ENCODE results near the gene HMGN5.

Gene HMGN5

GRCh38 chrX:81201671-81202455 lies at the start of gene HMGN5, which contains the start of gene SH3BGRL:
TSS of gene HMGN5 (minus strand) at chrX:81201913. CDS start at chrX:81121549, 80,364 bp downstream.
TSS of gene SH3BGRL (plus strand) at chrX:81202102. CDS start at chrX:81202201, 99 bp downstream.
- DNase-seq, result peak; percentile 48 to 61

GRCh38 chrX:81241753-81242152 lies 40.0 kb upstream of the HMGN5 start:
- no peak for DNase-seq

- no peak for DNase-seq
Observed at GRCh38 chrX:81240701-81241331, 39.1 kb upstream of the HMGN5 start.

- DNase-seq, result no peak
Observed at GRCh38 chrX:81238166-81238565, 36.5 kb upstream of the HMGN5 start.

- DNase-seq, result no peak
Observed at GRCh38 chrX:81237516-81237915, 35.8 kb upstream of the HMGN5 start.

- DNase-seq, result no peak
Observed at GRCh38 chrX:81232218-81232617, 30.5 kb upstream of the HMGN5 start.

GRCh38 chrX:81231476-81231875 lies 29.8 kb upstream of the HMGN5 start:
- DNase-seq, result no peak

GRCh38 chrX:81229901-81230300 lies 28.2 kb upstream of the HMGN5 start:
- no peak for DNase-seq

- DNase-seq, result no peak
Observed at GRCh38 chrX:81229229-81229628, 27.5 kb upstream of the HMGN5 start.

- DNase-seq, result no peak
Observed at GRCh38 chrX:81215685-81216084, 14.0 kb upstream of the HMGN5 start.

GRCh38 chrX:81208916-81209315 lies 7.2 kb upstream of the HMGN5 start:
- DNase-seq, result no peak

GRCh38 chrX:81206476-81206875 lies 4.8 kb upstream of the HMGN5 start:
- no peak for DNase-seq

GRCh38 chrX:81205551-81205950 lies 3.8 kb upstream of the HMGN5 start:
- DNase-seq, result no peak

GRCh38 chrX:81202943-81203342 lies 1.2 kb upstream of the HMGN5 start:
- DNase-seq, result no peak

GRCh38 chrX:81202456-81202819 lies 725 bp upstream of the HMGN5 start:
- DNase-seq, result no peak

- DNase-seq, result no peak
Observed at GRCh38 chrX:81201071-81201470, 642 bp downstream of the HMGN5 start.

GRCh38 chrX:81195712-81196111 lies 6.0 kb downstream of the HMGN5 start:
- peak; percentile 21 to 43 for DNase-seq

GRCh38 chrX:81195259-81195658 lies 6.5 kb downstream of the HMGN5 start:
- DNase-seq, result no peak

- no peak for DNase-seq
Observed at GRCh38 chrX:81174286-81174685, 27.4 kb downstream of the HMGN5 start.

- no peak for DNase-seq
Observed at GRCh38 chrX:81168391-81168790, 33.3 kb downstream of the HMGN5 start.

GRCh38 chrX:81121513-81122363 lies 80.0 kb downstream of the HMGN5 start:
- peak; percentile 77 to 86 for DNase-seq

- peak; percentile 10 to 25 for DNase-seq
Observed at GRCh38 chrX:81120936-81121371, 80.8 kb downstream of the HMGN5 start.

- no peak for DNase-seq
Observed at GRCh38 chrX:81120258-81120935, 81.3 kb downstream of the HMGN5 start.
